Measurements from ENCODE around the gene COX6B1. TPM values are rescaled to one million over a fixed set of nuclear protein-coding genes. Genes with fewer than 3 reads are reported as not detected.

COX6B1 gene
- total RNA-seq, 2 donors from 2014 or later = 401 to 445 TPM

DNA sequence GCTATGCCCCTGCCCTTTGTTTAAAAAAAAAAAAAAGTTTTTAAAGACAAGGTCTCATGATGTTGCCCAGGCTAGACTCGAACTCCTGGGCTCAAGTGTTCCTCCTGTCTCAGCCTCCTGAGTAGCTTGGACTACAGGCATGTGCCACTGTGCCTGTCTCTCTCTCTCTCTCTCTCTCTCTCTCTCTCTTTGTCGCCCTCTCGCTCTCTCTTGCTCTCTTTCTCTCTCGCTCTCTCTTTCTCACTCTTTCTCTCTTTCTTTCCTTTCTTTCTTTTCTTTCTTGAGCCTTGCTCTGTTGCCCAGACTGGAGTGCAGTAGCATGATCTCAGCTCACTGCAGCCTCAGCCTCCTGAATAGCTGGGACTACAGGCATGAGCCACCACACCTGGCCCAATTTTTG lies 7.5 kb downstream of the COX6B1 start:
- Mint-ChIP-seq H3K9me3 (no peaks in the 10 kb centered on the region), H3K27me3 (ENCODE audit: insufficient read depth) (no peaks in the 10 kb centered on the region), H3K36me3 (ENCODE audit: low read depth) (peaks cover 68% of the 10 kb centered on the region), H3K4me1 (no peaks in the 10 kb centered on the region), H3K27ac (no peak overlapping the region), H3K4me3 (no peak overlapping the region)
- DNase-seq = no peak
- H3K36me3 ChIP-seq (ENCODE audit: control insufficient read depth, insufficient read depth, low read length) = peaks cover 55% of the 10 kb centered on the region
- WGBS, 2 experiments (ENCODE audit: insufficient coverage in 1 of 2, insufficient read length in 1 of 2) = 94 to 96% methylated on average over 4 of the region's 4 CpGs
- no peak overlapping the region for H3K9ac ChIP-seq (ENCODE audit: extremely low read depth, low read length, poor library complexity, severe bottlenecking)
- H3K4me3 ChIP-seq (ENCODE audit: low read length) = no peak overlapping the region
- H3K27ac ChIP-seq (ENCODE audit: low read depth, low read length) = no peak overlapping the region
- no peaks in the 10 kb centered on the region for H3K27me3 ChIP-seq (ENCODE audit: control insufficient read depth, insufficient read depth, low read length, poor library complexity, severe bottlenecking)
- TF ChIP-seq, protein P1, sequence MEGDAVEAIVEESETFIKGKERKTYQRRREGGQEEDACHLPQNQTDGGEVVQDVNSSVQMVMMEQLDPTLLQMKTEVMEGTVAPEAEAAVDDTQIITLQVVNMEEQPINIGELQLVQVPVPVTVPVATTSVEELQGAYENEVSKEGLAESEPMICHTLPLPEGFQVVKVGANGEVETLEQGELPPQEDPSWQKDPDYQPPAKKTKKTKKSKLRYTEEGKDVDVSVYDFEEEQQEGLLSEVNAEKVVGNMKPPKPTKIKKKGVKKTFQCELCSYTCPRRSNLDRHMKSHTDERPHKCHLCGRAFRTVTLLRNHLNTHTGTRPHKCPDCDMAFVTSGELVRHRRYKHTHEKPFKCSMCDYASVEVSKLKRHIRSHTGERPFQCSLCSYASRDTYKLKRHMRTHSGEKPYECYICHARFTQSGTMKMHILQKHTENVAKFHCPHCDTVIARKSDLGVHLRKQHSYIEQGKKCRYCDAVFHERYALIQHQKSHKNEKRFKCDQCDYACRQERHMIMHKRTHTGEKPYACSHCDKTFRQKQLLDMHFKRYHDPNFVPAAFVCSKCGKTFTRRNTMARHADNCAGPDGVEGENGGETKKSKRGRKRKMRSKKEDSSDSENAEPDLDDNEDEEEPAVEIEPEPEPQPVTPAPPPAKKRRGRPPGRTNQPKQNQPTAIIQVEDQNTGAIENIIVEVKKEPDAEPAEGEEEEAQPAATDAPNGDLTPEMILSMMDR (conservative IDR thresholded peaks at IDR 0.05) = no peak
- no peaks in the 10 kb centered on the region for H3K9me3 ChIP-seq (ENCODE audit: control insufficient read depth, low read length)
- no peaks in the 10 kb centered on the region for H3K4me1 ChIP-seq (ENCODE audit: control insufficient read depth, insufficient read depth, low read length)

DNA sequence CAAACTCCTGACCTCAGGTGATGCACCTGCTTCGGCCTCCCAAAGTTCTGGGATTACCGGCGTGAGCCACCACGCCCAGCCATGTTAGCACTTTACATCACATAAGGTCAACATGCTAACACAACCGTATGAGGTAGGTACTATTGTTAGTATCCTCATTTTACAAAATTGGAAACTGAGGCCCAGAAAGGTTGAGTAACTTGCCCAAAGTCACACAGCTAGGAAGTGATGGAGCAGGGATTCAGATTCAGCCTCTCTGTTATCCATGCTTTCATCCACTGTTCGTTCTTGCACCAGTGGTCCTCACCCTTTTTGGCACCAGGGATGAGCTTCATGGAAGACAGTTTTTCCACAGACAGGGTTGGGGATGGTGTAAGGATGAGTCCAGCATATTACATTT lies 8.6 kb downstream of the COX6B1 start:
- Mint-ChIP-seq H3K4me1 (no peaks in the 10 kb centered on the region), H3K27me3 (ENCODE audit: insufficient read depth) (no peaks in the 10 kb centered on the region), H3K4me3 (no peak overlapping the region), H3K27ac (no peak overlapping the region), H3K9me3 (no peaks in the 10 kb centered on the region), H3K36me3 (ENCODE audit: low read depth) (peaks cover 71% of the 10 kb centered on the region)
- no peak overlapping the region for H3K27ac ChIP-seq (ENCODE audit: low read depth, low read length)
- no peaks in the 10 kb centered on the region for H3K27me3 ChIP-seq (ENCODE audit: control insufficient read depth, insufficient read depth, low read length, poor library complexity, severe bottlenecking)
- DNase-seq = no peak
- no peak overlapping the region for H3K4me3 ChIP-seq (ENCODE audit: low read length)
- H3K9me3 ChIP-seq (ENCODE audit: control insufficient read depth, low read length) = no peaks in the 10 kb centered on the region
- H3K4me1 ChIP-seq (ENCODE audit: control insufficient read depth, insufficient read depth, low read length) = no peaks in the 10 kb centered on the region
- 94 to 100% methylated on average over 2 to 5 of the region's 6 CpGs for WGBS, 2 experiments (ENCODE audit: insufficient coverage in 1 of 2, insufficient read length in 1 of 2)
- TF ChIP-seq, protein P1 (conservative IDR thresholded peaks at IDR 0.05) = no peak
- H3K9ac ChIP-seq (ENCODE audit: extremely low read depth, low read length, poor library complexity, severe bottlenecking) = no peak overlapping the region
- H3K36me3 ChIP-seq (ENCODE audit: control insufficient read depth, insufficient read depth, low read length) = peaks cover 47% of the 10 kb centered on the region

DNA sequence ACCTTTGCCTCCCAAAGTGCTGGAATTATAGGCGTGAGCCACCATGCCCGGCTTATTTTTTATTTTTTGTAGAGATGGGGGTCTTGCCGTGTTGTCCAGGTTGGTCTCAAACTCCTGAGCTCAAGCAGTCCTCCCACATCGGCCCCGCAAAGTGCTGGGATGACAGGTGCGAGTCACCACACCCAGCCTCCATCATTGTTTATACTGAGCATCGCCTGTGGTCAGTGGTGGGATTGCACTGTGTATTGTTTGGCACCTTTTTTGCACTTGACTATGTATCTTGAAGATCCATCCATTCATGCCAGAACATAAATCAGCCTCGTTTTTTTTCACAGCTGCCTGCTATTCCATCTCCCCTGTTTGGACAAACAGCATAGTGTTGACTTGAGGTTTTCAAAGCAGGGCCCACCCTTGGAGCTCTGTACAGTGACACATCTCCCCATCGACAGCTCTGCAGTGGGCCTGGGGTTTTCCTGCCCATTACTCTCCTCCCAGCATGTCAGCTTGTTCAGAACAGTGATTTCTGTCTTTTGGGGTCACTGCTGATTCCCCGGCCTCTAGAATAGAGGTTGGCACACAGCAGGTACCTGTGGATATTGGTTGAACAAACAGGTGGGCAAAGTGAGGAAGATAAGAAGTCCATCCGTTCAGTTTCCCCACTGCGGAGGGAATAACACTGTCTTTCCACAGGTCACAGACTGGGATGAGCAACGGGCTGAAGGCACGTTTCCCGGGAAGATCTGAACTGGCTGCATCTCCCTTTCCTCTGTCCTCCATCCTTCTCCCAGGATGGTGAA lies 10.0 kb downstream of the COX6B1 start:
- H3K4me1 ChIP-seq (ENCODE audit: control insufficient read depth, insufficient read depth, low read length) = no peaks in the 10 kb centered on the region
- H3K4me3 ChIP-seq (ENCODE audit: low read length) = no peak overlapping the region
- 94 to 96% methylated on average over 12 to 15 of the region's 15 CpGs for WGBS, 2 experiments (ENCODE audit: insufficient coverage in 1 of 2, insufficient read length in 1 of 2)
- H3K9ac ChIP-seq (ENCODE audit: extremely low read depth, low read length, poor library complexity, severe bottlenecking) = no peak overlapping the region
- no peaks in the 10 kb centered on the region for H3K27me3 ChIP-seq (ENCODE audit: control insufficient read depth, insufficient read depth, low read length, poor library complexity, severe bottlenecking)
- H3K36me3 ChIP-seq (ENCODE audit: control insufficient read depth, insufficient read depth, low read length) = peaks cover 44% of the 10 kb centered on the region
- no peak overlapping the region for H3K27ac ChIP-seq (ENCODE audit: low read depth, low read length)
- Mint-ChIP-seq H3K4me1 (no peaks in the 10 kb centered on the region), H3K27me3 (ENCODE audit: insufficient read depth) (no peaks in the 10 kb centered on the region), H3K36me3 (ENCODE audit: low read depth) (peaks cover 78% of the 10 kb centered on the region), H3K9me3 (no peaks in the 10 kb centered on the region), H3K27ac (no peak overlapping the region), H3K4me3 (no peak overlapping the region)
- DNase-seq = no peak
- no peaks in the 10 kb centered on the region for H3K9me3 ChIP-seq (ENCODE audit: control insufficient read depth, low read length)
- TF ChIP-seq, protein P1 (conservative IDR thresholded peaks at IDR 0.05) = peak; percentile 52

All from endodermal cell (in vitro differentiated cells).